CD14-positive monocyte (primary cell): ENCODE results near the gene DYSF. TPM values are rescaled to one million over a fixed set of nuclear protein-coding genes. Genes with fewer than 3 reads are reported as not detected.
A peak's percentile ranks its signal among the peaks of the same experiment; 100 is the strongest.

Experiments used
- DNase-seq, 3 donors: peaks; one replicate each; pipeline ENCODE4 v3.0.0-alpha.2; 2011 to 2022
- H2AFZ ChIP-seq: 2 replicates; pipeline ENCODE4 v1.6.0; 2012; ENCODE audit warnings: mild to moderate bottlenecking, low read depth, low read length, inconsistent platforms; ENCODE audit not compliant: insufficient read depth, poor library complexity, severe bottlenecking
- H3K27ac ChIP-seq, 2 donors: 1 replicate in 1 of 2; 2 replicates in 1 of 2; pipeline ENCODE4 v1.5.1; 2012 to 2013; ENCODE audit warnings: low read length in 2 of 2, control low read depth in 1 of 2, inconsistent platforms in 1 of 2, low read depth in 1 of 2, mild to moderate bottlenecking in 1 of 2
- H3K27me3 ChIP-seq, 2 donors: one replicate each; pipeline versions ENCODE4 v1.6.0 to v1.6.1; 2011 to 2013; ENCODE audit warnings: low read length in 2 of 2; ENCODE audit not compliant: control insufficient read depth in 2 of 2, insufficient read depth in 2 of 2
- H3K36me3 ChIP-seq, 2 donors: replicated peaks in 1 of 2; 1 replicate in 1 of 2; 2 replicates in 1 of 2; pipeline versions ENCODE4 v1.5.1 to v1.6.1; 2012 to 2013; ENCODE audit warnings: low read length in 2 of 2, control low read depth in 1 of 2, inconsistent platforms in 1 of 2, mild to moderate bottlenecking in 1 of 2; ENCODE audit not compliant: insufficient read depth in 2 of 2, control insufficient read depth in 1 of 2
- H3K4me1 ChIP-seq, 2 donors: 1 replicate in 1 of 2; 2 replicates in 1 of 2; pipeline versions ENCODE4 v1.5.1 to v1.6.1; 2012 to 2013; ENCODE audit warnings: low read length in 2 of 2, control low read depth in 1 of 2, inconsistent platforms in 1 of 2, mild to moderate bottlenecking in 1 of 2, moderate library complexity in 1 of 2; ENCODE audit not compliant: insufficient read depth in 2 of 2, control insufficient read depth in 1 of 2
- H3K4me2 ChIP-seq: replicated peaks from 2 replicates; pipeline ENCODE3; 2012; ENCODE audit warnings: low read length, moderate library complexity, mild to moderate bottlenecking; ENCODE audit not compliant: poor library complexity, severe bottlenecking; ENCODE audit errors: extremely low read depth
- H3K4me3 ChIP-seq, 3 experiments: fragments of 200-600 bp in 1 of 3; sonication (generic) in 1 of 3; replicated peaks in 1 of 3; 1 replicate in 2 of 3; 2 replicates in 1 of 3; pipeline ENCODE4 v1.5.1; 2011 to 2013; ENCODE audit warnings: low read length in 3 of 3, mild to moderate bottlenecking in 3 of 3, control low read depth in 2 of 3, low read depth in 2 of 3, inconsistent platforms in 1 of 3, moderate library complexity in 1 of 3
- H3K79me2 ChIP-seq: 2 replicates; pipeline ENCODE4 v1.6.0; 2012; ENCODE audit warnings: mild to moderate bottlenecking, control low read depth, inconsistent platforms, low read length, moderate library complexity; ENCODE audit not compliant: insufficient read depth
- H3K9ac ChIP-seq: 2 replicates; pipeline ENCODE4 v1.6.0; 2017; ENCODE audit warnings: low read length, mild to moderate bottlenecking; ENCODE audit not compliant: insufficient read depth, poor library complexity, severe bottlenecking
- H3K9me3 ChIP-seq, 2 donors: replicated peaks in 1 of 2; 1 replicate in 1 of 2; 2 replicates in 1 of 2; pipeline versions ENCODE4 v1.5.1 to v1.6.1; 2012 to 2013; ENCODE audit warnings: low read length in 2 of 2, control low read depth in 1 of 2; ENCODE audit not compliant: control insufficient read depth in 1 of 2, insufficient read depth in 1 of 2
- H4K20me1 ChIP-seq: 2 replicates; pipeline ENCODE4 v1.6.0; 2012; ENCODE audit warnings: mild to moderate bottlenecking, low read length, control low read depth, moderate library complexity; ENCODE audit not compliant: insufficient read depth
- H3K27ac Mint-ChIP-seq, 7 donors: one replicate each; pipeline ENCODE4 v1.8.0; 2020; ENCODE audit warnings: mild to moderate bottlenecking in 7 of 7, mixed read lengths in 7 of 7, moderate library complexity in 6 of 7, inconsistent platforms in 2 of 7
- H3K27me3 Mint-ChIP-seq, 3 donors: one replicate each; pipeline ENCODE4 v1.8.0; 2021 to 2022; ENCODE audit warnings: low read depth in 3 of 3, mild to moderate bottlenecking in 3 of 3, mixed read lengths in 3 of 3, moderate library complexity in 3 of 3, inconsistent platforms in 1 of 3
- H3K36me3 Mint-ChIP-seq, 2 donors: one replicate each; pipeline ENCODE4 v1.8.0; 2020; ENCODE audit warnings: mixed read lengths in 2 of 2, inconsistent platforms in 1 of 2, mild to moderate bottlenecking in 1 of 2
- H3K4me1 Mint-ChIP-seq: one replicate; pipeline ENCODE4 v1.8.0; 2020; ENCODE audit warnings: mild to moderate bottlenecking, mixed read lengths
- H3K4me3 Mint-ChIP-seq, 2 donors: one replicate each; pipeline ENCODE4 v1.8.0; 2020; ENCODE audit warnings: mild to moderate bottlenecking in 2 of 2, mixed read lengths in 2 of 2, moderate library complexity in 1 of 2
- H3K9me3 Mint-ChIP-seq, 7 donors: one replicate each; pipeline ENCODE4 v1.8.0; 2020 to 2022; ENCODE audit warnings: mixed read lengths in 7 of 7, mild to moderate bottlenecking in 6 of 7, moderate library complexity in 6 of 7, inconsistent platforms in 2 of 7
- WGBS: methylation state at CpG from one replicate; pipeline ENCODE4 v1.1.5; 2013; ENCODE audit warnings: missing lambda C conversion rate; ENCODE audit not compliant: insufficient coverage; 5-methylcytosine and 5-hydroxymethylcytosine counted together
- intact Hi-C, 2 donors: fragments of 100-400 bp; cut with micrococcal nuclease; formaldehyde crosslinking; loops; one replicate each; pipeline versions ENCODE4 v1.15.0 to v1.15.1; 2023
- polyA plus RNA-seq, 3 donors: library from polyadenylated mRNA; depleted of rRNA in 1 of 3; unstranded in 2 of 3; stranded (reverse) in 1 of 3; fragments of 300-500 nt in 2 of 3; fragments of >200 nt in 1 of 3; fragmentation: Illumina TruSeq in 2 of 3; gene quantifications; 1 replicate in 2 of 3; 2 replicates in 1 of 3; pipeline ENCODE4 v1.2.3, GENCODE V29; 2012 to 2021
- TF ChIP-seq, protein P1 (sequence below): fragments of 200-600 bp; IDR thresholded peaks from one replicate; pipeline ENCODE4 v1.8.0; 2022; ENCODE audit warnings: antibody characterized with exemption, mild to moderate bottlenecking

The DYSF gene
- polyA plus RNA-seq, 3 donors: 16.1 to 72.5 (median 31.2) TPM

DNA sequence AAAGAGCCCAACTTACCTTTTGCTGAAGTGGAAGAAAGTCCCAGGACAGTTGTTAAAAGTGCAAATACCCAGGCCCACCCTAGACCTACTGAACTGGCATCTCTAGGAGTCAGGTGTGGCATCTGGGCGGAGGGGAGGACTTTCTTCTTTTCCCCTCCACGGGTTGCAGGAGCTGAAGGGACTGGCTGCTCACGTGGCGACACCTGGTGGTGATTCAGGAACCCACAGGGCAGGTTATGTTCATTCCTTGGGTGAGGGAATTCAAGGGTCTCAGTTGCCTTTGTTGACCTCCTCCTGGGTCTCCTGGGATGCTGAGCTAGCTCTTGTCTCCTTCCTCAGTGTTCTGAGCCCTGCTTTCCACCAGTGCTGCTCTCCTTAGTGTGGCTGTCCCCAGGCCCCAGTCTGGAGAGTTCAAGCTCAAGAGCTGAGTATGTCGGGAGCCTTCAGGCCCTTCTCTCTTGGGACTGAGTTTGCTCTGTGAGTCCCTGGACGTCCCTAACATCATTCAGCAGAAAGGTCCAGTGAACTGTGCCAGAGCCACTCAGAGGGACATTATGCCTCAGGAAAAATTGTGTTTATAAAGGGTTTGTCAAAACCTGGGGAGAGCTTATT lies 56.9 kb downstream of the DYSF start:
- Histone ChIP-seq H2AFZ (no peak overlapping the region), H3K9me3 (no peaks in the 10 kb centered on the region), H3K36me3 (peaks cover 58 to 95% of the 10 kb centered on the region in 2 donors), H3K79me2 (peaks cover 24% of the 10 kb centered on the region), H3K4me2 (no peak overlapping the region), H3K9ac (no peak overlapping the region), H3K27me3 (no peaks in the 10 kb centered on the region), H4K20me1 (peaks cover 97% of the 10 kb centered on the region), H3K27ac (no peak overlapping the region), H3K4me3 (no peak overlapping the region), H3K4me1 (no peaks in the 10 kb centered on the region)
- peak overlapping the region in 1 of 7 donors; percentile 53 for H3K27ac Mint-ChIP-seq
- DNase-seq: peak; percentile 21 to 55 (median 48)
- H3K27me3 Mint-ChIP-seq: peaks cover 0 to 3% (median 0%) of the 10 kb centered on the region in 3 donors
- H3K4me3 Mint-ChIP-seq: no peak overlapping the region
- intact Hi-C loops: loop anchor here (2.0 to 5.0 kb wide), 2 partner anchors 48 to 50 kb away; no protein-coding TSS in a partner anchor
- no peaks in the 10 kb centered on the region for H3K4me1 Mint-ChIP-seq
- TF ChIP-seq, protein P1, sequence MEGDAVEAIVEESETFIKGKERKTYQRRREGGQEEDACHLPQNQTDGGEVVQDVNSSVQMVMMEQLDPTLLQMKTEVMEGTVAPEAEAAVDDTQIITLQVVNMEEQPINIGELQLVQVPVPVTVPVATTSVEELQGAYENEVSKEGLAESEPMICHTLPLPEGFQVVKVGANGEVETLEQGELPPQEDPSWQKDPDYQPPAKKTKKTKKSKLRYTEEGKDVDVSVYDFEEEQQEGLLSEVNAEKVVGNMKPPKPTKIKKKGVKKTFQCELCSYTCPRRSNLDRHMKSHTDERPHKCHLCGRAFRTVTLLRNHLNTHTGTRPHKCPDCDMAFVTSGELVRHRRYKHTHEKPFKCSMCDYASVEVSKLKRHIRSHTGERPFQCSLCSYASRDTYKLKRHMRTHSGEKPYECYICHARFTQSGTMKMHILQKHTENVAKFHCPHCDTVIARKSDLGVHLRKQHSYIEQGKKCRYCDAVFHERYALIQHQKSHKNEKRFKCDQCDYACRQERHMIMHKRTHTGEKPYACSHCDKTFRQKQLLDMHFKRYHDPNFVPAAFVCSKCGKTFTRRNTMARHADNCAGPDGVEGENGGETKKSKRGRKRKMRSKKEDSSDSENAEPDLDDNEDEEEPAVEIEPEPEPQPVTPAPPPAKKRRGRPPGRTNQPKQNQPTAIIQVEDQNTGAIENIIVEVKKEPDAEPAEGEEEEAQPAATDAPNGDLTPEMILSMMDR: peak; percentile 85
- H3K9me3 Mint-ChIP-seq: no peaks in the 10 kb centered on the region
- H3K36me3 Mint-ChIP-seq: peaks cover 70 to 85% of the 10 kb centered on the region in 2 donors
- 58% methylated on average over 2 of the region's 6 CpGs for WGBS

DNA sequence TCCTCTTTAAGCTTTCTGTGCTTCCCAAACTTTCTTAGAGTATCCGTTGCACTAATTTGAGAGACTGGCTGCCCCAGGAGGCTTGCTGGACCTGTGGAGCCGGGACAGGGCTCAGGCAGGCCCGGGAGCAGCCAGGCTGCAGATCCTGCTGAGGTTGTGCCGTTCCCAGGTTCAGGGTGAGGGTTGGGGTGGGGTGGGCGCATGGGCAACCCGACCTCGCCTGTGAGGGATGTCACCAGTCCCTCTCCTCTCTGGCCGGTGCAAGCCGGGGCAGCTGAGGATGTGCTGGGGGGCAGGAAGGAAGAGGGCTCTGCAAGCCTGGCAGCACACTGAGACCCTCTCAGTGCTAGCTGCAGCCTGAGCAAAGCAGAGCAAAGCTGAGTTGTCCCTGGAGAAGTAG lies 57.6 kb downstream of the DYSF start:
- H3K27ac ChIP-seq: no peak overlapping the region
- H3K4me3 ChIP-seq: no peak overlapping the region
- H3K36me3 ChIP-seq: peaks cover 58 to 95% of the 10 kb centered on the region in 2 donors
- DNase-seq: no peak
- TF ChIP-seq, protein P1: no peak
- WGBS: 96% methylated on average over 4 of the region's 9 CpGs
- Mint-ChIP-seq H3K4me1 (no peaks in the 10 kb centered on the region), H3K36me3 (peaks cover 71 to 85% of the 10 kb centered on the region in 2 donors), H3K27ac (no peak overlapping the region), H3K27me3 (peaks cover 0 to 3% (median 0%) of the 10 kb centered on the region in 3 donors), H3K4me3 (no peak overlapping the region), H3K9me3 (no peaks in the 10 kb centered on the region)
- intact Hi-C loops: loop anchor here (2.0 to 5.0 kb wide), 2 partner anchors 49 to 50 kb away; no protein-coding TSS in a partner anchor
- no peaks in the 10 kb centered on the region for H3K27me3 ChIP-seq
- peaks cover 24% of the 10 kb centered on the region for H3K79me2 ChIP-seq
- peaks cover 97% of the 10 kb centered on the region for H4K20me1 ChIP-seq
- no peak overlapping the region for H2AFZ ChIP-seq
- no peaks in the 10 kb centered on the region for H3K4me1 ChIP-seq
- no peak overlapping the region for H3K9ac ChIP-seq
- H3K9me3 ChIP-seq: no peaks in the 10 kb centered on the region
- H3K4me2 ChIP-seq: no peak overlapping the region
